NCI-H1048 (cell line): ENCODE results near the gene PTPN11.
"Not testable (repeated sequence)": the region's sequence is repeated elsewhere in the genome, so short reads cannot be mapped to it uniquely, and the experiment has no call there.

Experiments used
- DNase-seq: peaks from one replicate; lab custom pipeline; 2025; lab: John Stamatoyannopoulos, UW

Gene PTPN11

GRCh38 chr12:112514926-112515642 lies 96.3 kb downstream of the PTPN11 start:
- no peak for DNase-seq

GRCh38 chr12:112515868-112516267 lies 97.1 kb downstream of the PTPN11 start:
- DNase-seq, result no peak

- DNase-seq, result no peak
Observed at GRCh38 chr12:112517730-112518364, 99.1 kb downstream of the PTPN11 start.

- no peak for DNase-seq
Observed at GRCh38 chr12:112518365-112518735, 99.6 kb downstream of the PTPN11 start.

- DNase-seq, result not testable (repeated sequence)
Observed at GRCh38 chr12:112519841-112520340, 101.1 kb downstream of the PTPN11 start.

- DNase-seq, result no peak
Observed at GRCh38 chr12:112523856-112524255, 105.1 kb downstream of the PTPN11 start.

- DNase-seq, result no peak
Observed at GRCh38 chr12:112524269-112524668, 105.5 kb downstream of the PTPN11 start.

GRCh38 chr12:112524676-112525425 lies 106.1 kb downstream of the PTPN11 start:
- DNase-seq, result no peak

GRCh38 chr12:112525426-112525809 lies 106.7 kb downstream of the PTPN11 start:
- no peak for DNase-seq

GRCh38 chr12:112527082-112527481 lies 108.3 kb downstream of the PTPN11 start:
- no peak for DNase-seq

- DNase-seq, result no peak
Observed at GRCh38 chr12:112527501-112527900, 108.8 kb downstream of the PTPN11 start.

- DNase-seq, result no peak
Observed at GRCh38 chr12:112528521-112528920, 109.8 kb downstream of the PTPN11 start.

- DNase-seq, result no peak
Observed at GRCh38 chr12:112530941-112531340, 112.2 kb downstream of the PTPN11 start.

- no peak for DNase-seq
Observed at GRCh38 chr12:112532106-112532505, 113.4 kb downstream of the PTPN11 start.

GRCh38 chr12:112533528-112533927 lies 114.8 kb downstream of the PTPN11 start:
- DNase-seq, result no peak

GRCh38 chr12:112535017-112535416 lies 116.3 kb downstream of the PTPN11 start:
- no peak for DNase-seq

- DNase-seq, result no peak
Observed at GRCh38 chr12:112535637-112536366, 117.1 kb downstream of the PTPN11 start.

- no peak for DNase-seq
Observed at GRCh38 chr12:112536367-112536730, 117.6 kb downstream of the PTPN11 start.

- no peak for DNase-seq
Observed at GRCh38 chr12:112537710-112538396, 119.1 kb downstream of the PTPN11 start.

- no peak for DNase-seq
Observed at GRCh38 chr12:112538740-112539139, 120.0 kb downstream of the PTPN11 start.

GRCh38 chr12:112539221-112539620 lies 120.5 kb downstream of the PTPN11 start:
- no peak for DNase-seq

- no peak for DNase-seq
Observed at GRCh38 chr12:112540021-112540420, 121.3 kb downstream of the PTPN11 start.
